GM19351 (cell line): Measurements from ENCODE around the gene DUSP19.

Experiments
- ATAC-seq: cut with Tn5 transposase; IDR thresholded peaks from one replicate; pipeline ENCODE4 v1.9.1; 2021; ENCODE audit warnings: mild to moderate bottlenecking, moderate library complexity; ENCODE audit not compliant: unreplicated experiment

DUSP19 gene

DNA sequence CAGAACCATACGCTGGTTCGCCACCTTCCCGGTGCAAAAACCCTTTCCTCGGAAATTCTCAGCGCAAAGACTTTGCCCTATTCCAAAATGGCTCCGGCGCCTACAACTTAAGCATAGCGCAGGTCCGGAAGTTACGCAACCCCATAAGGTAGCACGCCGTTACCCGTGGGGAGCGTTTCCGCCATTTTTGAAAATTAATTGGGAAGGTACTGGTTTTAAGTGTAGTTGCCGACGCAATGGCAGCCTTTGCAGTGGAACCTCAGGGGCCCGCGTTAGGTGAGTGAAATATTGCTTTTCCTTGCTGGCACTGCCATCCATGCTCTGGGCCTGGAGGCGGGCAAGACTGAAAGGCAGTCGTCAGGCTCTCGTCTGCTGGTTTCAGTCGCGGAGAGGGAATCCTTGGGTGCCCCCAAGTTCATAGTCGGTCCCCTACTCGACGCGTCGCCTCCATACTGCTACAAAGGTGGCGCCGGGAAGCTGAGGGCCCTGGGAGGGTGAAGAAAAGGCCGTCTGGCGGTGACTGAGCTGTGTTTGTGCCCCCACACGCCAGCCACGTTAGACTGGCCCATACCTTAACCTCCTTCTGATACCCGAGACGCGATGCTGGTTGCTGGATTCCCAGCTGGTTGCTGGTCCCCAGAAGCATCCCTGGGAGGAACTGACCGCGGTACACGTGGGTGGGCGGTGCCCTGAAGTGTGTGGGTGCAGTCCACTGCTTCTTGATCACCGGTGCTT lies 45.8 kb downstream of the DUSP19 start, which contains the start of gene NUP35:
NUP35 (plus strand) TSS at position 222 of the 735 bp plus-strand sequence; CDS start at position 237, 15 bp downstream.
- ATAC-seq = peak; percentile 86

DNA sequence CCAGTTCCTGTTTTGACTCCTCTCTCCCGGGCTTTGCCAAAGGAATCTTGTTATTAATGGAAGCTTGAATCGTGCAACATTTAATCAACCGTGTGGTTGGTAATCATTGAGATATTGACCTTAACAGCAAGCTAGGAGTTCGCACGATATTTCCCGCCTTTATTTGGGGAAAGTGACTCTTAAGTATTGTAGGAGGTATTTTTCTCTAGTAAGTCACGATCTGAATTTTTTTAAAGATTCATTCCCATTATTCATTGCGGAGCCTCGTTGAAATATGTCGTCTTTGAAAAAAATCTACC lies 46.4 kb downstream of the DUSP19 start:
- ATAC-seq = no peak

- no peak for ATAC-seq
These were observed 47.3 kb downstream of the DUSP19 start for GRCh38 chr2:183125659-183126341.

- ATAC-seq = no peak
These were observed 48.1 kb downstream of the DUSP19 start for GRCh38 chr2:183126635-183127034.

DNA sequence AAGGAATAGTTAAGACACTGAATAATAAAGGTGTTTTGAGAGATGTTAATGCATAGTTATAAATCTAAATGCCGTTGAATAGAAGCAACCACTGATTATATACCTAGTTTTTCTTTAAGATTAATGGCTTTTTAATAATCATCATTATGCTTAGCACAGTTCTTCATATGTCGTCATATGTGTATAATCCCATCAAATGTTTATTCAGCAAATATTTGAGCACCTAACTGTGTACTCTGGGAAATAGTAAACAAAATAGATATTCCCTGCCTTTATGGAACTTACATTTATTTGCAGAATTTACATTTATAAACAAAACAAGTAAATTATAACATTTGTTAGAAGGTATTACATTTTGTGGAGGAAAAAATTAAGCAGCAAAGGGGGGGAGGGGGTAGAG lies 55.5 kb downstream of the DUSP19 start:
- ATAC-seq = no peak

GRCh38 chr2:183148955-183149354 lies 70.4 kb downstream of the DUSP19 start:
- no peak for ATAC-seq

GRCh38 chr2:183149489-183149888 lies 70.9 kb downstream of the DUSP19 start:
- no peak for ATAC-seq
